ENCODE measurements around the gene PLEKHA7.

- TF ChIP-seq CTCF (IDR thresholded peaks at IDR 0.05), result no peak
- no peak for TF ChIP-seq ZFX (IDR thresholded peaks at IDR 0.05; ENCODE audit: borderline replicate concordance)
These were observed 147.1 kb downstream of the PLEKHA7 start for GRCh38 chr11:16867097-16867496.
